Measurements from ENCODE around the gene SSTR5. TPM values are rescaled to one million over a fixed set of nuclear protein-coding genes. Genes with fewer than 3 reads are reported as not detected.

SSTR5 gene
- total and polyA plus RNA-seq, 10 of the 15 experiments (the other 5 are each of a cell fraction or from before 2014, with no cell fraction given), result not detected

- WGBS (ENCODE audit: insufficient coverage, insufficient replicate concordance, low lambda C conversion rate, missing lambda C conversion rate), result 62% methylated on average over 25 of the region's 25 CpGs
- H4K20me1 ChIP-seq (ENCODE audit: control insufficient read depth, insufficient read depth), result no peaks in the 10 kb centered on the region
- H3K27me3 ChIP-seq (replicated peaks in 1 of 2; ENCODE audit: control insufficient read depth in 2 of 2, insufficient read depth in 2 of 2, low read length in 1 of 2), result no peaks in the 10 kb centered on the region
- no peak overlapping the region for H3K27ac ChIP-seq (ENCODE audit: control insufficient read depth, insufficient read depth)
- no peak for FAIRE-seq
- no peak overlapping the region for H2AFZ ChIP-seq (ENCODE audit: control insufficient read depth, low read depth, low read length)
- ChIA-PET POLR2A (no interaction called here), SMC1A (ENCODE audit: uncharacterized antibody, unreplicated experiment) (no interaction called here), CTCF (no interaction called here), RAD21 (ENCODE audit: unreplicated experiment) (no interaction called here)
- H3K79me2 ChIP-seq (ENCODE audit: control insufficient read depth, insufficient read depth, low read length), result no peaks in the 10 kb centered on the region
- no TSS peak for BruUV-seq (replicated peaks)
- no peaks in the 10 kb centered on the region for H3K4me1 ChIP-seq (ENCODE audit: control insufficient read depth, insufficient read depth, low read length)
- no peak for ATAC-seq
- no peak overlapping the region for H3K9ac ChIP-seq (ENCODE audit: control insufficient read depth, insufficient read depth, low read length)
- no peak overlapping the region for H3K4me2 ChIP-seq (ENCODE audit: control insufficient read depth, insufficient read depth)
- intact Hi-C loops (cut with micrococcal nuclease; ENCODE audit: unreplicated experiment) (no loop called here), in situ Hi-C loops (cut with MboI) (no loop called here)
- TF ChIP-seq SIN3A (IDR thresholded peaks at IDR 0.05; ENCODE audit: low read depth, low read length) (no peak), KAT2A (conservative IDR thresholded peaks at IDR 0.05; ENCODE audit: control insufficient read depth, low read depth, low read length) (no peak), EGR1 (IDR thresholded peaks at IDR 0.05; ENCODE audit: borderline replicate concordance in 1 of 2, low read depth in 2 of 2, low read length in 2 of 2) (no peak), ZBTB11 (CRISPR knock-in tag; IDR thresholded peaks at IDR 0.05) (no peak), KDM1A (IDR thresholded peaks at IDR 0.05; ENCODE audit: borderline replicate concordance) (no peak), ZNF384 (IDR thresholded peaks at IDR 0.05; ENCODE audit: borderline replicate concordance, low read depth, low read length) (no peak), E4F1 (IDR thresholded peaks at IDR 0.05; ENCODE audit: borderline replicate concordance, partially characterized antibody) (no peak), ZZZ3 (IDR thresholded peaks at IDR 0.05; ENCODE audit: control insufficient read depth, insufficient read length, low read depth) (no peak), RAD21 (IDR thresholded peaks at IDR 0.05; ENCODE audit: insufficient read depth, low read depth, low read length) (no peak), POLR2AphosphoS5 (IDR thresholded peaks at IDR 0.05; ENCODE audit: low read length) (no peak), RELB (IDR thresholded peaks at IDR 0.05; ENCODE audit: low read depth) (no peak), NFXL1 (IDR thresholded peaks at IDR 0.05; ENCODE audit: borderline replicate concordance) (no peak), IKZF1 (conservative IDR thresholded peaks at IDR 0.05) (no peak), RB1 (IDR thresholded peaks at IDR 0.05; ENCODE audit: borderline replicate concordance) (no peak), SMC3 (IDR thresholded peaks at IDR 0.05; ENCODE audit: borderline replicate concordance, low read length) (no peak), YBX1 (IDR thresholded peaks at IDR 0.05) (no peak), HCFC1 (IDR thresholded peaks at IDR 0.05; ENCODE audit: low read length) (no peak), NR2C1 (IDR thresholded peaks at IDR 0.05) (no peak), FOXM1 (IDR thresholded peaks at IDR 0.05; ENCODE audit: low read depth, low read length) (no peak)
- H3K9me3 ChIP-seq (replicated peaks; ENCODE audit: control insufficient read depth, insufficient read depth, low read length), result no peaks in the 10 kb centered on the region
- no peak for DNase-seq (ENCODE audit: low read depth, low spot score)
- H3K4me3 ChIP-seq, result no peak overlapping the region
- no peaks in the 10 kb centered on the region for H3K36me3 ChIP-seq (ENCODE audit: control insufficient read depth in 2 of 2, insufficient read depth in 2 of 2, low read length in 1 of 2)
These were observed 28.6 kb downstream of the SSTR5 start for GRCh38 chr16:1101133-1101532.

All from GM12878 (cell line).